MM.1S (cell line): ENCODE data around the gene HAO2.

Experiments used
- CTCF ChIP-seq: fragments of 300-600 bp; sonication (generic); IDR thresholded peaks from 2 replicates; pipeline ENCODE4 v1.5.1; 2016; ENCODE audit warnings: antibody characterized with exemption, low read length, mixed read lengths
- EZH2 ChIP-seq: fragments of 300-600 bp; sonication (generic); optimal IDR thresholded peaks from 2 replicates; pipeline ENCODE3; 2017; ENCODE audit warnings: low read depth, mild to moderate bottlenecking, antibody characterized with exemption, low read length, mixed read lengths
- EZH2phosphoT487 ChIP-seq: fragments of 300-600 bp; sonication (generic); IDR thresholded peaks from 2 replicates; pipeline ENCODE4 v1.6.1; 2018; ENCODE audit warnings: antibody characterized with exemption, low read length

- no peak for TF ChIP-seq CTCF
- TF ChIP-seq EZH2 = no peak
- TF ChIP-seq EZH2phosphoT487 = no peak
Observed at GRCh38 chr1:119428991-119429390, 60.4 kb downstream of the HAO2 start.
